GM12865 (cell line): Measurements from ENCODE around the gene RUNX2.

Experiments
- DNase-seq: peaks from one replicate; pipeline ENCODE4 v3.0.0; 2010; ENCODE audit warnings: low read depth
- H3K4me3 ChIP-seq: 2 replicates; pipeline ENCODE4 v1.5.1; 2011; ENCODE audit warnings: mild to moderate bottlenecking, low read depth, low read length, control low read depth
- TF ChIP-seq, protein P1 (sequence below): IDR thresholded peaks from 2 replicates; pipeline ENCODE4 v1.5.1; 2011; ENCODE audit warnings: low read length, control low read depth, low read depth, inconsistent platforms; ENCODE audit not compliant: insufficient read depth; ENCODE audit errors: missing control alignments

RUNX2 gene

GRCh38 chr6:45320349-45320748 is 7.8 kb upstream of the RUNX2 start:
- no peak for DNase-seq
- H3K4me3 ChIP-seq: no peak overlapping the region
- TF ChIP-seq, protein P1, sequence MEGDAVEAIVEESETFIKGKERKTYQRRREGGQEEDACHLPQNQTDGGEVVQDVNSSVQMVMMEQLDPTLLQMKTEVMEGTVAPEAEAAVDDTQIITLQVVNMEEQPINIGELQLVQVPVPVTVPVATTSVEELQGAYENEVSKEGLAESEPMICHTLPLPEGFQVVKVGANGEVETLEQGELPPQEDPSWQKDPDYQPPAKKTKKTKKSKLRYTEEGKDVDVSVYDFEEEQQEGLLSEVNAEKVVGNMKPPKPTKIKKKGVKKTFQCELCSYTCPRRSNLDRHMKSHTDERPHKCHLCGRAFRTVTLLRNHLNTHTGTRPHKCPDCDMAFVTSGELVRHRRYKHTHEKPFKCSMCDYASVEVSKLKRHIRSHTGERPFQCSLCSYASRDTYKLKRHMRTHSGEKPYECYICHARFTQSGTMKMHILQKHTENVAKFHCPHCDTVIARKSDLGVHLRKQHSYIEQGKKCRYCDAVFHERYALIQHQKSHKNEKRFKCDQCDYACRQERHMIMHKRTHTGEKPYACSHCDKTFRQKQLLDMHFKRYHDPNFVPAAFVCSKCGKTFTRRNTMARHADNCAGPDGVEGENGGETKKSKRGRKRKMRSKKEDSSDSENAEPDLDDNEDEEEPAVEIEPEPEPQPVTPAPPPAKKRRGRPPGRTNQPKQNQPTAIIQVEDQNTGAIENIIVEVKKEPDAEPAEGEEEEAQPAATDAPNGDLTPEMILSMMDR: no peak

DNA sequence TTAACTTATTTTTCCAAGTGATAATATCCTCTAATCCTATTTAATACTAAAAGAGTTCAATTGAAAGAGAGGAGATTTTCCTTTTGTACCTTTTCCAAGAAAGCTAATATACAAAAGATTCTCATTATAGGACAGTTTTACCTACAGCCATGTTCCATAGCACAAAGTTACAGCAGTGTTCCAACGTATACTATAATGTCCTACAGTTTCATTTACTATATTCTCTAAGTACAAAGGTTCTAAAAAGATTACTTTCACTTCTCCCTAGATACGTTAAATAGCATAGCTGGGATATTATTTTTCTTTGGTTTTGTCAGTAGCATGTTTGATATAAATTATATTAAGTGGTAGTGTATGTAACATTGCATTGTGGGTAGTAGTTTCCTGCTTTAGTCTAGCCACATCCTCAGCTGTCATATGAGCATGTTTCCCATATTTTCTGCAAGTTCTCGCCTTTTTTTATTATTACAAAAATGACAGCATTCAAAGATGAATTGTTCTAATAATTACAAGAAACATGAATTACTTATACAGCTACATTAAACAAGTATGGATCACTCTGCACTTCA is 4.4 kb upstream of the RUNX2 start:
- no peak overlapping the region for H3K4me3 ChIP-seq
- TF ChIP-seq, protein P1: no peak
- no peak for DNase-seq

GRCh38 chr6:45326698-45327417 is 1.3 kb upstream of the RUNX2 start:
- no peak overlapping the region for H3K4me3 ChIP-seq
- DNase-seq: no peak
- TF ChIP-seq, protein P1: no peak

DNA sequence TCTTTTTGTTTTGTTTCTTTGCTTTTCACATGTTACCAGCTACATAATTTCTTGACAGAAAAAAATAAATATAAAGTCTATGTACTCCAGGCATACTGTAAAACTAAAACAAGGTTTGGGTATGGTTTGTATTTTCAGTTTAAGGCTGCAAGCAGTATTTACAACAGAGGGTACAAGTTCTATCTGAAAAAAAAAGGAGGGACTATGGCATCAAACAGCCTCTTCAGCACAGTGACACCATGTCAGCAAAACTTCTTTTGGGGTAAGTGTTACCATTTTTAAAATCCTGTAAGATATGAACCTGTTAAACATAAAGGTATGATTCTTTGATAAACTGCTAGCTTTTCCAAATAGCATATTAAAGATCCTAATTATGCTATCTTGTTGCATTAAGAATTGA is 393 bp downstream of the RUNX2 start:
- no peak for DNase-seq
- TF ChIP-seq, protein P1: no peak
- no peak overlapping the region for H3K4me3 ChIP-seq

GRCh38 chr6:45344900-45345299 is 16.8 kb downstream of the RUNX2 start:
- H3K4me3 ChIP-seq: no peak overlapping the region

DNA sequence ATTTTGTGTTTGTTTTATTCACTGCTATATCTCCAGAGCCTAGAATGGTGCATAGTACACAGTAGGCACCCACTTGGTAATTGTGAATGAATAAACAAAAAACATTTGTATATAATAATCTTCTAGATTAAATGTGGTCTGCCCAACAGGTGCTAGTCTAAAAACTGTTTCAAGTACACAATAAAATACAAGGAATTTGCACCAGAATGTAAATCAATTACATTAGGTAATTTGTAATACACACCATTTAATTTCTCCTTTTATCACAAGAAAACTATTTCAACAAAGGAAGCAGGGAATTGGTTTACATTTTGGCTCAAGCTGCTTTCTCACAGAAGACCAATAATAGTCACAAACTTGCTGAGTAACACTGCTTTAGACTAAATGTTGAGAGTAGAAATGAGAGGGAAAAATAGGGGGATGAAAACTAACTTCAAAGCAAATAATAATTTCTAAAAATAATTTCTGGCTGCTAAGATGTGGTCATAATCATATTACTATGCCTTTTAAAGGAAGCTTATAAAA is 22.1 kb downstream of the RUNX2 start:
- no peak overlapping the region for H3K4me3 ChIP-seq
- no peak for DNase-seq
- TF ChIP-seq, protein P1: no peak

More at GRCh38 chr6:45344900-45345299, 16.8 kb downstream of the RUNX2 start:
- TF ChIP-seq, protein P1: no peak
- no peak for DNase-seq

DNA sequence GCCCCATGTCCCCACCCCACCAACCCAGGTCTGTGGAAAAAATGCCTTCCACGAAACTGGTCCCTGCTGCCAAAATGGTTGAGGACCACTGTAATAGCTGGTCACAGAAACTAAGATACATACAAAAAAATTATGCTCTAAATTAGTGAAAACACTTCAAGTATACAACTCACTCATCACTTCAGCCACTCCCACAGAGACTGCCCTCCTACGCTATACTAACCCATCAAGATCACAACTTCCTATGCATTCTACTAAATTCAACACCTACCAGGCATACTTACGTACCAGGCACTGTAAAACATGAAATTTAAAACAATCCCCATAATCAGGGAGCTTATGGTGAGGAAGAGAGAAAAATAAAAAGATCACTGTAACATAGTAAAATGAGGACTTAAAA is 22.9 kb downstream of the RUNX2 start:
- no peak for DNase-seq
- TF ChIP-seq, protein P1: no peak

More for the DNA sequence above, 22.9 kb downstream of the RUNX2 start:
- H3K4me3 ChIP-seq: no peak overlapping the region
